Heart left ventricle (tissue), 16 donors: Measurements from ENCODE around the gene ARIH2. TPM values are rescaled to one million over a fixed set of nuclear protein-coding genes. Genes with fewer than 3 reads are reported as not detected.

Experiments
- ATAC-seq, 4 donors: fragments of 200-7000 bp; cut with Tn5 transposase; one replicate each; pipeline ENCODE4 v1.9.1; 2020 to 2022; ENCODE audit warnings: moderate library complexity in 4 of 4, mild to moderate bottlenecking in 3 of 4, moderate number of reproducible peaks in 1 of 4
- DNase-seq, 5 donors: peaks; one replicate each; pipeline ENCODE4 v3.0.0-alpha.2; 2020
- H3K27ac ChIP-seq, 12 donors: fragments of 200-600 bp; sonication (generic) in 4 of 12; one replicate each; pipeline versions ENCODE4 v1.5.0 to v1.8.0; 2016 to 2022; ENCODE audit warnings: mild to moderate bottlenecking in 2 of 12
- H3K27me3 ChIP-seq, 9 donors: fragments of 200-600 bp; sonication (generic) in 2 of 9; one replicate each; pipeline versions ENCODE4 v1.5.1 to v1.8.0; 2016 to 2022; ENCODE audit warnings: mild to moderate bottlenecking in 3 of 9
- H3K36me3 ChIP-seq, 9 donors: fragments of 200-600 bp; sonication (generic) in 2 of 9; one replicate each; pipeline versions ENCODE4 v1.5.0 to v1.8.0; 2018 to 2022; ENCODE audit warnings: mild to moderate bottlenecking in 2 of 9
- H3K4me1 ChIP-seq, 12 donors: fragments of 200-600 bp; sonication (generic) in 4 of 12; one replicate each; pipeline versions ENCODE4 v1.5.0 to v1.8.0; 2016 to 2022; ENCODE audit warnings: mild to moderate bottlenecking in 3 of 12
- H3K4me3 ChIP-seq, 12 donors: fragments of 200-600 bp; sonication (generic) in 4 of 12; one replicate each; pipeline versions ENCODE4 v1.5.0 to v1.8.0; 2017 to 2022; ENCODE audit warnings: mild to moderate bottlenecking in 9 of 12, moderate library complexity in 4 of 12
- H3K9me3 ChIP-seq, 12 donors: fragments of 200-600 bp; sonication (generic) in 4 of 12; one replicate each; pipeline versions ENCODE4 v1.5.0 to v1.8.0; 2016 to 2022; ENCODE audit warnings: mild to moderate bottlenecking in 1 of 12
- POLR2A ChIP-seq, 2 donors: fragments of 450-650 bp; IDR thresholded peaks; one replicate each; pipeline ENCODE4 v1.6.1; 2017; ENCODE audit warnings: antibody characterized with exemption in 2 of 2, mild to moderate bottlenecking in 2 of 2, moderate library complexity in 2 of 2
- WGBS, 4 donors: extraction: QIAGEN DNeasy Blood & Tissue Kit in 2 of 4; methylation state at CpG; one replicate each; pipeline versions ENCODE4 v1.1.5 to v1.1.7; 2013 to 2018; 5-methylcytosine and 5-hydroxymethylcytosine counted together
- intact Hi-C, 10 donors: fragments of 100-400 bp; cut with DNase I; formaldehyde crosslinking; loops; one replicate each; pipeline versions ENCODE4 v1.11.1 to v1.14.2; 2022
- polyA plus RNA-seq, 2 donors: library from polyadenylated mRNA; stranded (reverse); fragments of 200-250 nt; gene quantifications; one replicate each; pipeline ENCODE4 v1.2.3, GENCODE V29; 2013
- total RNA-seq, 9 donors: library from RNA; depleted of rRNA in 2 of 9; stranded (reverse); fragments of >200 nt in 2 of 9; fragmentation: NEBNext Ultra II Directional in 3 of 9; extraction: Animal tissue kit (Norgen Biotek cat#: 25700) in 3 of 9; gene quantifications; one replicate each; pipeline versions ENCODE4 v1.1.0 to v1.2.4, GENCODE V29; 2016 to 2023
- TF ChIP-seq, protein P1 (sequence below), 12 donors: fragments of 200-600 bp; sonication (generic) in 4 of 12; IDR thresholded peaks; one replicate each; pipeline versions ENCODE4 v1.5.0 to v1.8.0; 2018 to 2022; ENCODE audit warnings: antibody characterized with exemption in 12 of 12, mild to moderate bottlenecking in 5 of 12
- donor health status: ischemic (EF 13 %, LVEDD 7.1; RV severe dilation, severe dysfunction).
- donor health status: healthy with polysubstance abuse.
- donor health status: DM: no; HTN: yes; CAD: no.
- donor health status: DM: no; HTN: no; CAD: no.
- donor health status: ischemic (EF 25% LVEDD 6.9; RV normal size, moderate dysfunction).
- donor health status: ischemic (EF 25% LVEDD 5.7; RV mildly dilated, moderate dysfunction).
- donor health status: healthy.
- donor health status: DM: yes; HTN: yes; CAD: no.
- donor health status: ischemic (EF 35%, LVEDD 5.7; RV mildly dilated, moderate dysfunction).
- donor health status: nonischemic (EF 11% LVEDD 7.7; RV severe dilation, severe dysfunction).
- donor health status: DM: yes; HTN: yes; CAD: no.
- donor health status: PGD.
- donor health status: ischemic (EF 29% LVEDD 5.4; RV normal size, mild dysfunction).
- donor health status: nonischemic (EF 23%, LVEDD 6.1; RV moderate dilation, normal function).

ARIH2 gene
- total and polyA plus RNA-seq, 11 donors: 77.6 to 223 (median 126) TPM

DNA sequence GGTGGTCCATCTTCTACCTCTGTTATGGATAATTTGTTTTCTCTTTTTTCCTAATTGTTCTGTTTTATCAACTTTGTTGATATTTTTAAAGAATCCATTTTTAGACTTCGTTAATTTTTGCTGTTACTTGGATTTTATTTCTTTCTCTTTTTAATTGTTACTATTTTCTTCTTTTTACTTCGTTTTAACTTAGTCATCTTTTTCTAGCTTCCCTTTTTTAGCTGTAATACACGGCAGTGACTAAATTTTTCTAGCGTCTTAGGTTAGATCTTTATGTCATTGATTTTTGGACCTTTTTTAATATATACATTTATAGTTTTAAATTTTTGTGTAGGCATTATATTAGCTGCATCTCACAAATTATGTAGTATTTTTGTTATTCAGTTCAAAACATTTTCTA, 33.1 kb downstream of the ARIH2 start:
- Histone ChIP-seq H3K9me3 (no peaks in the 10 kb centered on the region), H3K27ac (peak overlapping the region in 1 of 12 donors; percentile 81), H3K27me3 (no peaks in the 10 kb centered on the region), H3K4me1 (peaks cover 0 to 34% (median 6%) of the 10 kb centered on the region in 12 donors), H3K4me3 (no peak overlapping the region), H3K36me3 (peaks cover 0 to 37% (median 16%) of the 10 kb centered on the region in 9 donors)
- TF ChIP-seq, protein P1, sequence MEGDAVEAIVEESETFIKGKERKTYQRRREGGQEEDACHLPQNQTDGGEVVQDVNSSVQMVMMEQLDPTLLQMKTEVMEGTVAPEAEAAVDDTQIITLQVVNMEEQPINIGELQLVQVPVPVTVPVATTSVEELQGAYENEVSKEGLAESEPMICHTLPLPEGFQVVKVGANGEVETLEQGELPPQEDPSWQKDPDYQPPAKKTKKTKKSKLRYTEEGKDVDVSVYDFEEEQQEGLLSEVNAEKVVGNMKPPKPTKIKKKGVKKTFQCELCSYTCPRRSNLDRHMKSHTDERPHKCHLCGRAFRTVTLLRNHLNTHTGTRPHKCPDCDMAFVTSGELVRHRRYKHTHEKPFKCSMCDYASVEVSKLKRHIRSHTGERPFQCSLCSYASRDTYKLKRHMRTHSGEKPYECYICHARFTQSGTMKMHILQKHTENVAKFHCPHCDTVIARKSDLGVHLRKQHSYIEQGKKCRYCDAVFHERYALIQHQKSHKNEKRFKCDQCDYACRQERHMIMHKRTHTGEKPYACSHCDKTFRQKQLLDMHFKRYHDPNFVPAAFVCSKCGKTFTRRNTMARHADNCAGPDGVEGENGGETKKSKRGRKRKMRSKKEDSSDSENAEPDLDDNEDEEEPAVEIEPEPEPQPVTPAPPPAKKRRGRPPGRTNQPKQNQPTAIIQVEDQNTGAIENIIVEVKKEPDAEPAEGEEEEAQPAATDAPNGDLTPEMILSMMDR (IDR thresholded peaks at IDR 0.05): no peak
- no peak for TF ChIP-seq POLR2A (IDR thresholded peaks at IDR 0.05)
- WGBS, 4 donors: 82 to 91% (median 83%) methylated on average over 4 of the region's 4 CpGs
- intact Hi-C loops: loop anchor here in 3 of 10 donors (5.0 to 10.0 kb wide), 2 partner anchors 34 to 57 kb away; partner anchors contain the start of genes SLC25A20 (in 2 of the 3) and ARIH2 (in 1 of the 3)
- no peak for ATAC-seq
- no peak for DNase-seq

DNA sequence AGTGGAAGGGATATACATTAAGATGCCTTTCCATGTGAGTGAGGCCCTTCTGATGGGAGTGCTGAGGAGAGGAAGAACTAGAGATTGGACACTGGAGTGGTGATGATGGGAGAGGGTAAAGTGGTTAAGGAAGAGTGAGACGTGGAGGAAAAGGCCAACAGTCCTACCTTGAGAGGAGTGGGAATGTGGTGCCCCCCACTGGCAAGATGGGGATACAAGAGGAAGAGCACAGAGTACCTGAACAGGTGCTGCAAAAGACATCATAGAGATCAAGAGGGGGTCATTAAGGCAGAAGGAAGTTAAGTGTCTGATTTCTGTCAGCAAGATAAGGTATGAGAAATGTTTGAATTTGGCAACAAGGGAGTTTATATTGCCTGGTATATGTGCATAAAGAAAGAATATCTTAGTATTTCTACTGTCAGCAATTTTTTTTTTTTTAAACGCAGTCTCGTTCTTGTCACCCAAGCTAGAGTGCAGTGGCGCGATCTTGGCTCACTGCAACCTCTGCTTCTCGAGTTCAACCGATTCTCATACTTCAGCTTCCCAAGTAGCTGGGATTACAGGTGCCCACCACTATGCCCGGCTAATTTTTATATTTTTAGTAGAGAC, 34.0 kb downstream of the ARIH2 start:
- H3K36me3 ChIP-seq: peaks cover 0 to 41% (median 18%) of the 10 kb centered on the region in 9 donors
- WGBS, 4 donors: 76 to 82% (median 77%) methylated on average over 8 of the region's 8 CpGs
- ATAC-seq (peak in 3 of 4 donors; percentile 34 to 64 (median 37)), DNase-seq (peak in 1 of 5 donors; percentile 36)
- H3K4me3 ChIP-seq: no peak overlapping the region
- intact Hi-C loops: loop anchor here in 3 of 10 donors (5.0 to 10.0 kb wide), 2 partner anchors 35 to 58 kb away; partner anchors contain the start of genes SLC25A20 (in 2 of the 3) and ARIH2 (in 1 of the 3)
- H3K27me3 ChIP-seq: no peaks in the 10 kb centered on the region
- TF ChIP-seq, protein P1 (IDR thresholded peaks at IDR 0.05): peak; percentile 21 to 63 (median 39)
- TF ChIP-seq POLR2A (IDR thresholded peaks at IDR 0.05): no peak
- H3K9me3 ChIP-seq: no peaks in the 10 kb centered on the region
- H3K4me1 ChIP-seq: peaks cover 0 to 34% (median 9%) of the 10 kb centered on the region in 12 donors
- H3K27ac ChIP-seq: no peak overlapping the region

DNA sequence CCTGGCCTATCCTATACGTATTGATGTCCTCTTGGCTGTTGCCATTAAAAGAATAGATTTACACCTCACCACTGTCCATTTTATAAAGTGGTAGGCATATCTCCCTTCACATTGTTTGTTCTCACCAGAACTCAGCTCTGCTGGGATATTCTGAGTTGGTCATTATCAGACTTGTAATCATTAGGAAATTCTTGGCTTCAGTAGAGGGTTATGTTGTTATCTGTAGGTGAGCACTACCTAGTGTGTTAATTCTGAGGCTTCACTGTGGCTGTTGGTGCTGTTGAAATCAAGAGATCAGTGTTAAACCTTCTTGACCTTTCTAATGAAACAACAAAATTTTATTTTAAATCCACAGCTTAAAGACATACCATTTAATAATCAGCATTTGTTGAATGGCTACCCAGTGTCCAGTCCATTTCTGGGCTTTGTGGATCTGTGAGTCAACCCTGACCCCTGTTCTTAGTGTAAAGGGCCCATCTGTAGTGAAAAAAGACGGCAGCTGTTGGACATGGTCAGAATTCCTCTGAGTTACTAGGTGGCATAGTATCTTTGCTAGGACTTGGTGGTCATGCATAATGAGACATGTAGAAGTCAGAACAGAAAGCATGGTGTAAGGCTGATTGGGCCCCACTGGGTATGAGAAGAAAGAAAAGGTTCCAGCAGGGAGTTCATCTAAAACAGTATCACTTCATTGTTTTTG, 38.5 kb downstream of the ARIH2 start:
- 74 to 85% (median 80%) methylated on average over 2 of the region's 2 CpGs for WGBS, 4 donors
- TF ChIP-seq, protein P1 (IDR thresholded peaks at IDR 0.05): no peak
- no peak for TF ChIP-seq POLR2A (IDR thresholded peaks at IDR 0.05)
- H3K9me3 ChIP-seq: no peaks in the 10 kb centered on the region
- DNase-seq: no peak
- no peak overlapping the region for H3K27ac ChIP-seq
- peaks cover 0 to 68% (median 47%) of the 10 kb centered on the region in 9 donors for H3K36me3 ChIP-seq
- H3K4me1 ChIP-seq: peaks cover 0 to 15% (median 1%) of the 10 kb centered on the region in 12 donors
- intact Hi-C loops: loop anchor here in 2 of 10 donors (10.0 kb wide), 1 partner anchor 62 kb away; the partner anchor contains the start of gene SLC25A20 (in 2 of the 2)
- ATAC-seq: peak in 1 of 4 donors; percentile 10
- H3K4me3 ChIP-seq: no peak overlapping the region
- no peaks in the 10 kb centered on the region for H3K27me3 ChIP-seq
